ENCODE results near the gene ASB8.
"Not testable (repeated sequence)": the region's sequence is repeated elsewhere in the genome, so short reads cannot be mapped to it uniquely, and the experiment has no call there.

ASB8 gene

DNA sequence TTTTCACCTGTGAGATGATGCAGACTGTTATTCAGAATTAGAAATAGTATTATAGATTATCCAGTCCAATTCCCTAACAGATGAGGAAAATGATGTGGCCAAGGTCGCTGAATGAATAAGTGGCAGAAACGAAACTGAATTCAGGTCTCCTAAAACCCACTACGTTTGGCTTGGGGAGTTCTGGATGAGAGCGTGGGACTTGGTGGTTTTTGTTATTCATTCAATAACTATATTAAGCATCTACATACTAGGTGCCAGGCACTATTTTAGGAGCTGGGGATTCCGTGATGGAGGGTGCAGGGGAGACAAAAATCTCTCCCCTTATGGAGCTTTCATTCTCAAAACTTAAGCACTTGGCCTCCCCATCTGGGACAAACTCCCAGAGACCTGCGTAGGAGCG lies 25.3 kb upstream of the ASB8 start:
- FAIRE-seq, result no peak

DNA sequence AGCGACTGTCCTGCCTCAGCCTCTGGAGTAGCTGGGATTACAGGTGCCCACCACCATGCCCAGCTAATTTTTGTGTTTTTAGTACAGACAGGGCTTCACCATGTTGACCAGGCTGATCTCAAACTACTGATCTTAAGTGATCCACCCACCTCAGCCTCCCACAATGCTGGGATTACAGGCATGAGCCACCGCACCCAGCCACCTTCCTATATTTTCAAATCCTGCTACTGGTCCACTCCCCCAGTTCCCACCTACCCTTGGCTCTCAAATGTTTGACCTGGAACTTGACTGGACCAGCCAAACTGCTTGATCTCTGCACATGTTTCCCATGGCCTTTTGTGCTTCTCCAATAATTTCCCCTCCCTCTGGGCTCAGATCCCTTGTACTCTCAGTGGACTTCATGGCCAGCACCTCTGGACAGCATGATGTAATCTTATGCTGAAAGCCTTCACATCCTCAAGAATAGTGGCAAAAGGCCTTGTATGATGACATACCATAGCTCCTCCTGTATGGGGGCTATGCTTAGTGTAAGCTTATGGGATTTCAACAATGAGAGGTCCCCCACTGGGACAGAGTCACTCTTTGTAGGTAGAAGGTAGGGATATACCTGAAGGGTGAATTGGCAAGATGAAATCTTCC lies 23.7 kb upstream of the ASB8 start:
- no peak for FAIRE-seq

- FAIRE-seq, result no peak
Observed at GRCh38 chr12:48180424-48180823, 23.1 kb upstream of the ASB8 start.

DNA sequence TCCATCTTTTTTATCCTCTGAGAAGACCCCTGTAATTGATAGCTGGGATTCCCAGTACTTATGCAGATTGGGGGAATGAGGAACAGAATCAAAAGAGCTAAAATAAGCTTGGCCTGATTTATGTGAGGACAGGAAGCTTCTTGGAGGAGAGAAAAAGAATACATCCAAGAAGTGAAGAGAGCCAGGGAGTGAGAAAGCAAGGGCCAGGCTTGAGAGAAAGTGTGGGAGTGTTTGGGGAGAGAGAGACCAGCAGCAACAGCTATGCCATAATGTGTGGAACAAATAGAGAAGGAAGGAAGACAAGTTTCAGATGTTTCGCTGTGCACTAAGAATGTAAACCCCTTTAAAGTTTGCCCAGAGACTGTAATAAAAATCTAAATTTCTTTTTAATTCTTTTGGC lies 22.2 kb upstream of the ASB8 start:
- no peak for FAIRE-seq

DNA sequence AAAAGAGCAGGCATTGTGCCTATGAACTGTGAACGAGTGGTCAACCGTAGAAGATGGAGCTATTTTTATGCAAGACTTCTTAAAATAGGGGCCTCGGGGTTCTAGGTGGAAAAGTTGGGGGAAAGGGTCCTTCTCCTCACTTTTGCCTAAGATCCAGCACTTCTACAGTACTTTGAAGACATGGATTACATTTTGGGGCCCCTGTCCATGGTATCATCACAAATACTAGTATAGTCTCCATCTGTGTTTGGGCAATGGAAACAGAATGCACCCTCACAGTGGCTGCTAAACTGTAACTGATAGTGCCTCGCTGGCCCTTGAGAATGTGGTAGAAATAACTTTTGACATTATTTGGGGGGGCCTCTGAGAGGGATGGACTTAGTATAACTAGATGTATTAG lies 20.7 kb upstream of the ASB8 start:
- FAIRE-seq, result no peak

DNA sequence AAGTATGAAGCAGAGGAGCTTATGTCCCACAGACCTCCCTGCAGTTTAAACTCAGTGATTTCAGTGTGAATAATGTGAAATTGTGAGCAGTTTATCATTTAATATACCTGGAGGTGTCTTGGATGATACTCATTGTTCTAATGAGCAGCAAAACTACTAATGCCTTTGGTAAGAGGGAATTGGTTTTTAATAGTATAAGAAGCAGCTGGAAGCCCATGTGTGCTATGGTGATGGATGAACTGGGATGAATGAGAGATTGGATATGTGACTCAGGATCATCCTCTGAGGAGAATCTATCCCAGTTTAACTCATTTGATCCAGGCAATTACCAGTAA lies 19.1 kb upstream of the ASB8 start:
- FAIRE-seq, result no peak

DNA sequence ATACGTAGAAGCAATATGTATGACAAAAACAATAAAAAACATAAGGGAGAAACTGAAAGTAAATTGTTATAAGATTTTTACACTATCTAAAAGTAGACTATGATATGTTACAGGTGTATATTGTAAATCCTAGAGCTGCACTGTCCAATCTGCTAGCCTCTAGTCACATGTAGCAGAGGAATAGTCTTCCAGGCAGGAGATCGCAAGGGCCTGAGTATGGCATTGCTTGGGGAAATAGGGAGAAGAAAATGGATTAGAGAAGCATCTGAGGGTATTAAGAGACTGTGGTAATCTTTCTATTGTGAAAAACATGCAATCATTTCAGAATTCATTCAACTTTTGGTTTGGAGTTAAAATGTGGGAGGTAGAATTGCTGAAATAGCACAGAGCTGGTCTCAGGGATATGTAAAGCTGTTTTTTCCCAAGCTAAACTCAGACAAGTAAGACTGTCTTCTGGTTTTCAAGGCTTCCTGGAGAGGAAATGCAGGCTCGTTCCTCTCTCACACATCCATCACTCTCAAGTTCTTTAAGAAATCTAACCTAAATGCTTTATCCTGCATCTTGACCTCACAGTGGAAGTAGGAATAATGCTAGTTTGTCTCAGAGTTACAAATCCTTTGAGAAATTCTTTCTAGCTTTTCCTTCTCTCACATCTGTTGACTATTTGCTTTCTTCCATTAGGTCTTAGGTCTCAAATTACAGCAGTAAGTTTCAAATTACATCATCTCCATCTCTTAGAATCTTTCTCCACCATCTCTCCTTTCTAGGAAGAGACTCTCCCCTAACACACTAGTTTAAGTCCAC lies 18.5 kb upstream of the ASB8 start:
- FAIRE-seq, result no peak

DNA sequence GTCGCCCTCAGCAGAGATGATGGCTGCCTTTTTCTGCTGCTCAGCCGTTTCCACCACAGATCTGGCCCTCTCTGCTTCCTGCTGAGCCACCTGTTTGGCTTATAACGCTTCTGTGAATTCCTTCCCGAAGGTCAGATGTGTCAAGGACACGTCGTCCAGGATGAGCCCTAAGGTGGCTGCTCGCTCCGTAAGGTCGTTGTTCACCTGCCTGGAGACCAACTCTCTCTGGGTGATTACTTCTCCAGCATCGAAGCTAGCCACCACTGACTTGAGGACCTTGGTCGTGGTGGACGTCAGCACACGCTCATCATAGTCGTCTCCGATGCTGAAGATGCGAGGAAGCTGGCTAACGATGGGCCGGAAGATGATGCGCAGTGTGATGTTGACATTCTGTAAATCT lies 11.7 kb upstream of the ASB8 start:
- no peak for FAIRE-seq

DNA sequence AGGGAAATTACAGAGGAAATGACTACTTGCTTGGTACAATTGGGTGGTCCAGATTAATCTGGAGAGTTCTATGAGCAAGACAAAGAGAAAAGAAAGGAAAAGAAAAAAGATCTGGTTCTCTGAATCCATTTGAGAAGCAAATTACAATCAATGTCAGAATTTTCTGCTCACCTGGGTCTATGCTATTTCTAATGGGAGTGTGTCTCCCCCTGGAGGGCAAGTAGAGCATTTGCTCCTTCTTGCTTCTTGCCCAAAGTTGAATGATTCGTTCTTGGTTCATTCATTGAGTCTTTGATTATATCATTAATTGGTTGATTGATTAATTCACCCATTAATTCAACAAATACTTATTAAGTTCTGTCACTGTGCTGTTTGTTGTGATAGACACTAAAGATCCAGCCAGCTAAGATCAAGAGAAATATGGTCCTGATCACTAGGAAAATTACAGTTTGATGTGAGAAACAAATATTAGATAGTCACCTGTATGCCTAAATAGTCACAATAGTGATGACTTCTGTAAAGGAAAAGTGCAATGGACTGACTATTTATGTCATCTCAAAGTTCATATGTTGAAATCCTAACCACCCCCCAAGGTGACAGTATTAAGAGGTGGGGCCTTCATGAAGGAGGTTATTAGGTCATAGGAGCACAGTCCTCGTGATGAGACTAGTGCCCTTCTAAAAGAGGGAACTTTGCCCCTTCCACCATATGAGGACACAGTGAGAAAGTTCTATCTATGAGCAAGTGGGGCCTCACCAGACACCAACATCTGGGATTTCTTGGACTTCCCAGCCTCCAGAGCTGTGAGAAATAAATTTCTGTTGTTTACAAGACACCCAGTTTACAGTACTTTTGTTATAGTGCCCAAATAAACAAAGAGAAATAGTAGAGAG lies 8.0 kb upstream of the ASB8 start:
- FAIRE-seq, result peak; percentile 73

- no peak for FAIRE-seq
Observed at GRCh38 chr12:48164451-48164850, 7.1 kb upstream of the ASB8 start.

- FAIRE-seq, result no peak
Observed at GRCh38 chr12:48163150-48163747, 5.9 kb upstream of the ASB8 start.

DNA sequence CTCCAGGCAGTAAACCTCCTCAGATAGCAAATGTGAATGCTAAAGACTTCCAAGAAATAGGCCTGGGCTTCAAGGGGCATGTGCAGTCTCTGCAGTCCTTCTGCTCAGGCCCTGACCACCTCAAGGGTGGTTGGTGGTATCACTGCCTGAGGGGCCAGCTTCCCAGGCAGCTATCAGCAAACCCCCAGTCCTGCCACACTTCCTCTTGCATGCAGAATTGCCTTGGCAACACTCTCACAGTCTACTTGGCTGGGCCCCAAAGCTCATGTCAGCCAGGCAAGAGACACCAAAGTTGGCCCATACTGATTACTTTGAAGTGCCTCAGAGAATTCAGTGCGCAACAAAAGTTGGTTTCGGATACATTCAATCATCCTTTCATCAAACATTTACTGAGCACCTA lies 3.5 kb upstream of the ASB8 start:
- FAIRE-seq, result no peak

- no peak for FAIRE-seq
Observed at GRCh38 chr12:48160046-48160445, 2.7 kb upstream of the ASB8 start.

DNA sequence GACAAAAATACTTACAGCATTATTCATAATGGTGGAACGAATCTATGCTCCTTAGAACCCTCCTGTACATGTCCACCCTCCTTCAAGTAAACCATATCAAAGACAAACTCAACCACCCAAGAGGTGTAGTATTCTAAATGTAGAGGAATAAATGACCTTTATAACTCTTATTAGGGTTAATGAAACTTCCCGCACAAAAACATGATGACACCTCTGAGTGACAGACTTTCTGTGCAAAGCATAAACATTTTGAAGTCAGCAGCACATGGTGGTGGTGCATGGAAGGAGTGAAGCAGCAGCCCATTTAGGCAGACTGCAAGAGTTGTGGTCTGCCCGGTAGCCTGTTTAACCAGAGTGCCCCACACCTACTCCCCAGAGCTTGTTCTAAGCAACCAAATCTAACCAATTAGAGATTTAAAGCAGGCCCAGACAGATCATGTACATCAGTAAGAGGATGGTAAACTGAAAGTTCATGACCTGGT lies 615 bp upstream of the ASB8 start:
- FAIRE-seq, result no peak

- no peak for FAIRE-seq
Observed at GRCh38 chr12:48156652-48157017, 680 bp downstream of the ASB8 start.

DNA sequence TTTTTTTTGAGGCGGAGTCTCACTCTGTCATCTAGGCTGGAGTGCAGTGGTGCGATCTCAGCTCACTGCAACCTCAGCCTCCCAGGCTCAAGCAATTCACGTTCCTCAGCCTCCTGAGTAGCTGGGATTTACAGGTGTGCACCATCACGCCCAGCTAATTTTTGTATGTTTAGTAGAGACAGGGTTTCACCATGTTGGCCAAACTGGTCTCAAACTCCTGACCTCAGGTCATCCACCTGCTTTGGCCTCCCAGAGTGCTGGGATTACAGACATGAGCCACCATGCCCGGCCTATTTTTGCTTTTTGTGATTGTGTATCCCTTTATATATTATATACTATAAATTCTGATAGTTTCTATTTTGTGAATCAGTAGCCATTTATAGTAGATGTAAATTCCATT lies 1.5 kb downstream of the ASB8 start:
- not testable (repeated sequence) for FAIRE-seq

DNA sequence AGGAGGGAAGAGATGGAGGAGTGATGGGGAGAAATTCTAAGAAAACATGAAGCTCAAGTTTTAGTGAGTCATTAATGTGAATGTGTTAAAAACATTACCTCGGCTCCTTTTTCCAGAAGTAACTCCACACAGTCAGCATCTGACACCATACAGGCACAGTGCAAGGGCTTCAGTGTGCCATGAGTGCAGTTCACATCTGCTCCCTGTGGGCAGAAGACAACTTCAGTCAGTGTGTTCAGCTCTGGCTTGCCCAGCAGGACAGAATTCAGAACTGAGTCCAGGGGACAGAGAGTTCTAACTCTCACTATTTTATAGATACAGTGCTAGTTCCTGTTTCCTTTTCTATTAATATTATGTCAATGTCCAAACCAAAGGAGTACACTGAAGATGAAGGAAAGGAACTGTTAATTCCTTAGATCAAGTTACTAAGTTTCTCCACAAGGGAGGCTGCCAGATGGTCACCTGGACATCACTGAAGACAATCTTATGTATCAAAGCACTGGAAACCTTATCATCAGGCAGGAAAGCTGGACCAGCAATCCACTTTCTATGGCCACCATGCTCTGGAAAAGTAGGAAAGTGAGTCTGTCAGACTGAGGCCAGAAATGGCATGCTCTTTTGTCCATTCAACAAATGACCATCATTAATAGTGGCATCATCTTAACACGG lies 6.1 kb downstream of the ASB8 start:
- FAIRE-seq, result no peak

GRCh38 chr12:48145981-48146380 lies 11.3 kb downstream of the ASB8 start:
- no peak for FAIRE-seq

DNA sequence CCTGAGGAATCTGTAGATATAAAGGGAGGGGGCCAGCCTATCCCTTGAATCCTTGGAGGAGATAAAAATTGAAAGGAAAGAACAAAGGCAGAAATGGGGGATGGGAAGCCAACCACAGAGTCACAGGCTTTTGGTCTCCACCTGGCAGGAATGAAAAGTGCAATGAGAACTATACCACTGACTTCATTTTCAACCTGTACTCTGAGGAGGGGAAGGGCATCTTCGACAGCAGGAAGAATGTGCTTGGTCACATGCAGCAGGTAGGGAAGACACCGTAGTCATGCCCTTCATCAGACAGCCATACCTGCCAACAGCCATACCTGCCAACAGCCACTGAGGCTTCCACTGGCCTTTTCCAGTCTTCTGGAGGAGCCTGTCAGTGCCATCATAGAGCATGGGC lies 13.4 kb downstream of the ASB8 start:
- FAIRE-seq, result no peak

DNA sequence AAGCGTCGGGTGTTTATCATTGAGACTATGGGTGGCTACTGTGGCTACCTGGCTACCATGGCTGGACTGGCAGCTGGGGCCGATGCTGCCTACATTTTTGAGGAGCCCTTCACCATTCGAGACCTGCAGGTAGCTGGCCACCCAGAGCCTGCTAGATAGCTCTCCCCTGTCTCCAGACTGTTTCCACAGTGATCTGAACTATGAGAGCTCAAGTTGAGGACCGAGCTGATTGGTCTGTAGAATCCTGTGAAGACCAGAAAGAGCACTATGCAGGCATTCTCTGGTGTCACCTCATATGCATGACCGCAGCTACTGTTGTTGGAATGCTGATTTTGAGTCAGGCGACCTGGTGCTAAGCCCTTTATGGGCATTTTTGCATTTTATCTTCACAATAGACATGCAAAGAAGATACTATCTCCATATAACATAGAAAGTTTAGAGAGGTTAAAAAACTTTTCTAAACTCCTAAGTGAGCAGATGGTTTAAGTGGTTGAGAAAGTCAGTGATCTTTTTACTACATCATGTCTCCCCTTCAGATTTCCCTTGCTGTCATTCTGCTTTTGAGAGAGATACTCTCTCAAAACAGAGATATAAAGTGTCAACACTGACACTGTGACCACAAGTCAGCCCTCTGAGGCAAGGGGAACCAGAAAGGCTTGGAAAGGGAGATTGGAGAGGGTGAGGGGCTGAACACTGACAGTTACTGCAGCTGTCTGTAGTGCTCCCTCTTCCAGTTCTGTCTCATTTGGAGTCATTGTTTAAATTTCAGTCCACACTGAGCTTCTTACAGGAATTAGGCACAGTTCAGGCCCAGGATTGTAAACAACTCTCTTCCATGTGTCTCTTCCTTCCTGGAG lies 14.3 kb downstream of the ASB8 start:
- no peak for FAIRE-seq

GRCh38 chr12:48135027-48135426 lies 22.3 kb downstream of the ASB8 start:
- no peak for FAIRE-seq

GRCh38 chr12:48132826-48133225 lies 24.5 kb downstream of the ASB8 start:
- no peak for FAIRE-seq

Data from endometrium (tissue), 2 donors.